Mesothelial cell of epicardium (in vitro differentiated cells): ENCODE data around the gene NBEAL2. TPM values are rescaled to one million over a fixed set of nuclear protein-coding genes. Genes with fewer than 3 reads are reported as not detected.
A peak's percentile ranks its signal among the peaks of the same experiment; 100 is the strongest.

ENCODE experiments used
- DNase-seq, 2 experiments: peaks; one replicate each; pipeline ENCODE4 v3.0.0; 2021; ENCODE audit warnings: low spot score in 2 of 2; ENCODE audit not compliant: unreplicated experiment in 2 of 2
- H3K27ac Mint-ChIP-seq: 2 replicates; pipeline ENCODE4 v1.8.0; 2021; ENCODE audit warnings: mixed read lengths
- H3K27me3 Mint-ChIP-seq: 2 replicates; pipeline ENCODE4 v1.8.0; 2021; ENCODE audit warnings: low read depth, mixed read lengths
- H3K36me3 Mint-ChIP-seq: 2 replicates; pipeline ENCODE4 v1.8.0; 2021; ENCODE audit warnings: mixed read lengths
- H3K4me1 Mint-ChIP-seq: 2 replicates; pipeline ENCODE4 v1.8.0; 2021; ENCODE audit warnings: mixed read lengths
- H3K4me3 Mint-ChIP-seq: 2 replicates; pipeline ENCODE4 v1.8.0; 2021; ENCODE audit warnings: mild to moderate bottlenecking, moderate library complexity, mixed read lengths
- H3K9me3 Mint-ChIP-seq: 2 replicates; pipeline ENCODE4 v1.8.0; 2021; ENCODE audit warnings: mixed read lengths
- CTCF ChIP-seq: fragments of 200-600 bp; sonication (generic); IDR thresholded peaks from one replicate; pipeline ENCODE4 v1.5.0; 2021; ENCODE audit warnings: antibody characterized with exemption; ENCODE audit not compliant: unreplicated experiment
- total RNA-seq: library from RNA; stranded (reverse); gene quantifications from 3 replicates; pipeline ENCODE4 v1.2.1, GENCODE V29; 2021

Gene NBEAL2
- total RNA-seq, 1 donor from 2014 or later: 86.9 TPM

GRCh38 chr3:47007001-47007400 is 27.5 kb downstream of the NBEAL2 start:
- peaks cover 15% of the 10 kb centered on the region for H3K36me3 Mint-ChIP-seq
- no peak for DNase-seq
- no peak overlapping the region for H3K4me3 Mint-ChIP-seq
- H3K27me3 Mint-ChIP-seq: no peaks in the 10 kb centered on the region
- H3K9me3 Mint-ChIP-seq: no peaks in the 10 kb centered on the region
- no peak overlapping the region for H3K27ac Mint-ChIP-seq
- peaks cover 9% of the 10 kb centered on the region for H3K4me1 Mint-ChIP-seq
- TF ChIP-seq CTCF: no peak

- Mint-ChIP-seq H3K4me1 (peaks cover 9% of the 10 kb centered on the region), H3K36me3 (peaks cover 13% of the 10 kb centered on the region), H3K9me3 (no peaks in the 10 kb centered on the region), H3K4me3 (no peak overlapping the region), H3K27ac (no peak overlapping the region), H3K27me3 (no peaks in the 10 kb centered on the region)
- DNase-seq: no peak
- TF ChIP-seq CTCF: no peak
These were observed 28.2 kb downstream of the NBEAL2 start for GRCh38 chr3:47007482-47008233.

GRCh38 chr3:47008234-47008796 is 28.8 kb downstream of the NBEAL2 start:
- H3K36me3 Mint-ChIP-seq: peaks cover 13% of the 10 kb centered on the region
- peaks cover 9% of the 10 kb centered on the region for H3K4me1 Mint-ChIP-seq
- H3K9me3 Mint-ChIP-seq: no peaks in the 10 kb centered on the region
- H3K27me3 Mint-ChIP-seq: no peaks in the 10 kb centered on the region
- no peak for TF ChIP-seq CTCF
- H3K27ac Mint-ChIP-seq: no peak overlapping the region
- no peak for DNase-seq
- H3K4me3 Mint-ChIP-seq: peak overlapping the region; percentile 43

- peaks cover 9% of the 10 kb centered on the region for H3K4me1 Mint-ChIP-seq
- H3K27ac Mint-ChIP-seq: no peak overlapping the region
- H3K36me3 Mint-ChIP-seq: peaks cover 13% of the 10 kb centered on the region
- no peaks in the 10 kb centered on the region for H3K9me3 Mint-ChIP-seq
- H3K27me3 Mint-ChIP-seq: no peaks in the 10 kb centered on the region
- no peak for DNase-seq
- TF ChIP-seq CTCF: no peak
- H3K4me3 Mint-ChIP-seq: peak overlapping the region; percentile 43
These were observed 29.4 kb downstream of the NBEAL2 start for GRCh38 chr3:47008851-47009224.

GRCh38 chr3:47009225-47010110 is 30.0 kb downstream of the NBEAL2 start:
- peaks cover 13% of the 10 kb centered on the region for H3K36me3 Mint-ChIP-seq
- peak; percentile 16 for TF ChIP-seq CTCF
- peak overlapping the region; percentile 73 for H3K4me3 Mint-ChIP-seq
- peak; percentile 91 to 94 for DNase-seq
- H3K9me3 Mint-ChIP-seq: no peaks in the 10 kb centered on the region
- peaks cover 9% of the 10 kb centered on the region for H3K4me1 Mint-ChIP-seq
- H3K27me3 Mint-ChIP-seq: no peaks in the 10 kb centered on the region
- H3K27ac Mint-ChIP-seq: peak overlapping the region; percentile 98
